Measurements from ENCODE around the gene LRRC8C.

LRRC8C gene

DNA sequence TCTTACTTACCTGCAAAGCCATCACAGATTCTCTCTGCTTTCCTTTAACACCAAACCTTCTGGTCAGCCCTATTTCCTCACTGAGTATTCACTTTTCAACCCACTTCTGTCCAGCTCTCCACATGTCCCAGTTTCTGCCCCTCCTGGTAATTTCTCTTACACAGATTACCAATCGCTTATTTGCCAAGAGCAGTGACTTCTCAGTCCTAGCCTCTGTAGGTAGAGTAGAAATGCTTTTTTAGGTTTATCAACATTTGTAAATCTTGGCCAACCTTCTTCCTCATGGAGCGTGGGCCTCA, 33.6 kb upstream of the LRRC8C start:
- H3K4me2 ChIP-seq (ENCODE audit: low read length) = no peak overlapping the region
- no peaks in the 10 kb centered on the region for H3F3A ChIP-seq (ENCODE audit: control insufficient read depth, insufficient read depth)
- TF ChIP-seq CTCF (IDR thresholded peaks at IDR 0.05; ENCODE audit: low read depth, low read length, poor library complexity, severe bottlenecking) = no peak
- no peak for TF ChIP-seq EZH2phosphoT487 (IDR thresholded peaks at IDR 0.05; ENCODE audit: borderline replicate concordance, low read length)
- no peak overlapping the region for H3K27ac ChIP-seq (ENCODE audit: low read depth, low read length)
- no peaks in the 10 kb centered on the region for H3K9me3 ChIP-seq (ENCODE audit: control insufficient read depth, insufficient read depth, low read length)
- no peaks in the 10 kb centered on the region for H3K9me2 ChIP-seq (replicated peaks; ENCODE audit: control insufficient read depth, low read length)
- no peaks in the 10 kb centered on the region for H4K20me1 ChIP-seq (ENCODE audit: control insufficient read depth, insufficient read depth, low read depth, low read length)
- peaks cover 5% of the 10 kb centered on the region; the same call in 1 of the 2 replicates for H3K4me1 ChIP-seq (ENCODE audit: control insufficient read depth, low read length)
- H3K27me3 ChIP-seq (ENCODE audit: control insufficient read depth, low read length) = no peaks in the 10 kb centered on the region
- H3K79me2 ChIP-seq (ENCODE audit: control insufficient read depth, low read length) = no peaks in the 10 kb centered on the region
- H3K4me3 ChIP-seq (ENCODE audit: low read length) = no peak overlapping the region
- H3K36me3 ChIP-seq (ENCODE audit: control insufficient read depth, low read length) = no peaks in the 10 kb centered on the region

DNA sequence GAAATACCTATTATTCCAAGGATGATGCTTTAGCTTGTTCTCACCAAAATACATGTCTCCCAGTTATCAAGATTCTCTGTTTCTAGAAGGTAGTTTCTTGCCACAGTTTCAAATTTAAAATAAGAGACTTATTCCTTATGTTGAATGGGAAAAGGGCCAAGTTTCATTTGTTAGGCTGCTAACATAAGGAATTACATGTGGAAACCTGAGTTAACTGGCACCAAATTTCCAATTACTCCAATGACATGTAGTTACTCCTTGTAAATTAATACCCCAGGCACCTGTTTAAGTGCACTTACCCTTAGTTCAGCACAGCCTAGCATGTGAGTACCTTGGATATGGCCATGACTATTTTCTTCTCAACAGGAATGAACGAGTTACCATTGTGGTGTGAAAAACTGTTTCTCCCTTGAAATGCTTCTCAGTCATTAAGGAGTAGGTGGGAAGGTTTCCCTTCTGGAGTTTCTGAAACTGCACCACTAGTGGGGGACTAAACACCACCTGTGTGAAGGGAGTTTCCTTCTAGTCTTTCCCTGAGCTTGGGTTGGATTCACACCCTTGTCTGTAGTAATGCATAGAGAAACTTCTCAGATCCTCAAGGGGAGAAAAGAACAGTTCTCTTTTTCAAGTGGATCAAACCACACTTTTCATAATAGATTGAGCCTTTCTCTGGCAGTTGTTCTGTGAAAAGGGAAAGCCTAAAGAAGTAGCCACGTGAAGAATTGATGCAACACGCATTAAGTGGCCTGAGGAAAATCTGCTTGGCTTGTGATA, 32.3 kb upstream of the LRRC8C start:
- Histone ChIP-seq H3K27me3 (ENCODE audit: control insufficient read depth, low read length) (no peaks in the 10 kb centered on the region), H3K9me3 (ENCODE audit: control insufficient read depth, insufficient read depth, low read length) (no peaks in the 10 kb centered on the region), H3K4me3 (ENCODE audit: low read length) (no peak overlapping the region), H3F3A (ENCODE audit: control insufficient read depth, insufficient read depth) (no peaks in the 10 kb centered on the region), H3K4me1 (ENCODE audit: control insufficient read depth, low read length) (peaks cover 5% of the 10 kb centered on the region; the same call in 1 of the 2 replicates), H3K9me2 (replicated peaks; ENCODE audit: control insufficient read depth, low read length) (no peaks in the 10 kb centered on the region), H3K79me2 (ENCODE audit: control insufficient read depth, low read length) (no peaks in the 10 kb centered on the region), H3K36me3 (ENCODE audit: control insufficient read depth, low read length) (no peaks in the 10 kb centered on the region), H3K4me2 (ENCODE audit: low read length) (no peak overlapping the region), H3K27ac (ENCODE audit: low read depth, low read length) (no peak overlapping the region), H4K20me1 (ENCODE audit: control insufficient read depth, insufficient read depth, low read depth, low read length) (no peaks in the 10 kb centered on the region)
- TF ChIP-seq EZH2phosphoT487 (IDR thresholded peaks at IDR 0.05; ENCODE audit: borderline replicate concordance, low read length) (no peak), CTCF (IDR thresholded peaks at IDR 0.05; ENCODE audit: low read depth, low read length, poor library complexity, severe bottlenecking) (no peak)

- no peak for TF ChIP-seq EZH2phosphoT487 (IDR thresholded peaks at IDR 0.05; ENCODE audit: borderline replicate concordance, low read length)
- TF ChIP-seq CTCF (IDR thresholded peaks at IDR 0.05; ENCODE audit: low read depth, low read length, poor library complexity, severe bottlenecking) = no peak
- H3K36me3 ChIP-seq (ENCODE audit: control insufficient read depth, low read length) = no peaks in the 10 kb centered on the region
- H3K9me2 ChIP-seq (replicated peaks; ENCODE audit: control insufficient read depth, low read length) = no peaks in the 10 kb centered on the region
- H3K9me3 ChIP-seq (ENCODE audit: control insufficient read depth, insufficient read depth, low read length) = no peaks in the 10 kb centered on the region
- peaks cover 2% of the 10 kb centered on the region; the same call in 1 of the 2 replicates for H3K27me3 ChIP-seq (ENCODE audit: control insufficient read depth, low read length)
- no peaks in the 10 kb centered on the region for H3F3A ChIP-seq (ENCODE audit: control insufficient read depth, insufficient read depth)
- H3K4me1 ChIP-seq (ENCODE audit: control insufficient read depth, low read length) = no peaks in the 10 kb centered on the region
- no peak overlapping the region for H3K27ac ChIP-seq (ENCODE audit: low read depth, low read length)
- no peaks in the 10 kb centered on the region for H4K20me1 ChIP-seq (ENCODE audit: control insufficient read depth, insufficient read depth, low read depth, low read length)
- H3K4me3 ChIP-seq (ENCODE audit: low read length) = no peak overlapping the region
- no peak overlapping the region for H3K4me2 ChIP-seq (ENCODE audit: low read length)
- H3K79me2 ChIP-seq (ENCODE audit: control insufficient read depth, low read length) = no peaks in the 10 kb centered on the region
Observed at GRCh38 chr1:89602871-89603404, 30.0 kb upstream of the LRRC8C start.

All from DOHH2 (cell line).